Measurements from ENCODE around the gene TCHHL1. TPM values are rescaled to one million over a fixed set of nuclear protein-coding genes. Genes with fewer than 3 reads are reported as not detected.

Gene TCHHL1
- total RNA-seq, 1 experiment from 2014 or later: not detected

DNA sequence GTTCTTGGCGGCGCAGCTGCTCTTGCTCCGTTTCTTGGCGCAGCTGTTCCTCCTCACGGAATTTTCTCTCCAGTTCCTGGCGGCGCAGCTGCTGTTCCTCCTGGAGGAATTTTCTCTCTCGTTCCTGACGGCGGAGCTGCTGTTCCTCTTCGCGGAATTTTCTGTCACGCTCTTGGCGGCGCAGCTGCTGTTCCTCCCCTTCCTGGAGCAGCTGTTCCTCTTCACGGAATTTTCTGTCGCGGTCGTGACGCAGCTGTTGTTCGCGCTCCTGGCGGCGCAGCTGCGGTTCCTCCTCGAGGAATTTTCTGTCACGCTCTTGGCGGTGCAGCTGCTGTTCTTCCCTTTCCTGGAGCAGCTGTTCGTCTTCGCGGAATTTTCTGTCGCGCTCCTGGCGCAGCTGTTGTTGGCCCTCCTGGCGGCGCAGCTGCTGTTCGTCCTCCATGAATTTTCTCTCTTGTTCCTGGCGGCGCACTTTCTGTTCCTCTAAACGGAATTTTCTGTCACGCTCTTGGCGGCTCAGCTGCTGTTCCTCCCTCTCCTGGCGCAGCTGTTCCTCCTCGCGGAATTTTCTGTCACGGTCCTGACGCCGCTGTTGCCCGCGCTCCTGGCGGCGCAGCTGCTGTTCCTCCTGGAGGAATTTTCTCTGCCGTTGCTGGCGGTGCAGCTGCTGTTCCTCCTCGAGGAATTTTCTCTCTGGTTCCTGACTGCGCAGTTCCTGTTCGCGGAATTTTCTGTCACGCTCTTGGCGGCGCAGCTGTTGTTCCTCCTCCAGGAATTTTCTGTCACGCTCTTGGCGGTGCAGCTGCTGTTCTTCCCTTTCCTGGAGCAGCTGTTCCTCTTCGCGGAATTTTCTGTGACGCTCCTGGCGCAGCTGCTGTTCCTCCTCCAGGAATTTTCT lies 19.4 kb upstream of the TCHHL1 start:
- Histone ChIP-seq H3K9me2 (ENCODE audit: insufficient read depth) (no peaks in the 10 kb centered on the region), H3K27ac (ENCODE audit: low read depth, low read length) (peak overlapping the region; percentile 28), H2AFZ (ENCODE audit: low read depth, low read length, poor library complexity, severe bottlenecking) (peak overlapping the region; percentile 94), H3K4me3 (replicated peaks in 1 of 2; ENCODE audit: low read depth in 1 of 2, low read length in 2 of 2) (peak overlapping the region; percentile 45 to 64), H3K9me3 (ENCODE audit: control insufficient read depth in 1 of 2, insufficient read depth in 1 of 2, low read depth in 1 of 2, low read length in 2 of 2) (no peaks in the 10 kb centered on the region), H3K27me3 (ENCODE audit: insufficient read depth, low read length) (peaks cover 61% of the 10 kb centered on the region), H3K79me2 (ENCODE audit: insufficient read depth, low read length) (no peaks in the 10 kb centered on the region), H3K36me3 (ENCODE audit: control insufficient read depth in 1 of 2, insufficient read depth in 2 of 2, low read length in 2 of 2) (no peaks in the 10 kb centered on the region), H3K9ac (ENCODE audit: low read length) (peak overlapping the region; percentile 10; the same call in 1 of the 2 replicates), H3K4me1 (ENCODE audit: control insufficient read depth in 1 of 2, insufficient read depth in 2 of 2, low read length in 2 of 2) (peaks cover 20 to 50% of the 10 kb centered on the region in 2 experiments), H4K20me1 (ENCODE audit: insufficient read depth) (no peaks in the 10 kb centered on the region), H3K4me2 (ENCODE audit: low read length) (peak overlapping the region; percentile 95)
- BruUV-seq (replicated peaks): no TSS peak
- TF ChIP-seq JUND (IDR thresholded peaks at IDR 0.05): no peak
- 0 out of 2 replicates have a peak, but pooled peaks have one; percentile 11 for TF ChIP-seq SP1 (IDR thresholded peaks at IDR 0.05; ENCODE audit: low read depth)
- TF ChIP-seq, protein P1, sequence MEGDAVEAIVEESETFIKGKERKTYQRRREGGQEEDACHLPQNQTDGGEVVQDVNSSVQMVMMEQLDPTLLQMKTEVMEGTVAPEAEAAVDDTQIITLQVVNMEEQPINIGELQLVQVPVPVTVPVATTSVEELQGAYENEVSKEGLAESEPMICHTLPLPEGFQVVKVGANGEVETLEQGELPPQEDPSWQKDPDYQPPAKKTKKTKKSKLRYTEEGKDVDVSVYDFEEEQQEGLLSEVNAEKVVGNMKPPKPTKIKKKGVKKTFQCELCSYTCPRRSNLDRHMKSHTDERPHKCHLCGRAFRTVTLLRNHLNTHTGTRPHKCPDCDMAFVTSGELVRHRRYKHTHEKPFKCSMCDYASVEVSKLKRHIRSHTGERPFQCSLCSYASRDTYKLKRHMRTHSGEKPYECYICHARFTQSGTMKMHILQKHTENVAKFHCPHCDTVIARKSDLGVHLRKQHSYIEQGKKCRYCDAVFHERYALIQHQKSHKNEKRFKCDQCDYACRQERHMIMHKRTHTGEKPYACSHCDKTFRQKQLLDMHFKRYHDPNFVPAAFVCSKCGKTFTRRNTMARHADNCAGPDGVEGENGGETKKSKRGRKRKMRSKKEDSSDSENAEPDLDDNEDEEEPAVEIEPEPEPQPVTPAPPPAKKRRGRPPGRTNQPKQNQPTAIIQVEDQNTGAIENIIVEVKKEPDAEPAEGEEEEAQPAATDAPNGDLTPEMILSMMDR (IDR thresholded peaks at IDR 0.05 in 2 of 3, conservative IDR thresholded peaks at IDR 0.05 in 1 of 3; ENCODE audit: borderline replicate concordance in 1 of 3, insufficient read depth in 1 of 3, low read depth in 2 of 3, low read length in 2 of 3): 0 out of 6 replicates have a peak, but pooled peaks of 1 of the 3 experiments have one; percentile 4
- TF ChIP-seq, protein P2, sequence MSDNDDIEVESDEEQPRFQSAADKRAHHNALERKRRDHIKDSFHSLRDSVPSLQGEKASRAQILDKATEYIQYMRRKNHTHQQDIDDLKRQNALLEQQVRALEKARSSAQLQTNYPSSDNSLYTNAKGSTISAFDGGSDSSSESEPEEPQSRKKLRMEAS (IDR thresholded peaks at IDR 0.05): peak; percentile 74
- peak; percentile 24; the same call in 1 of the 2 replicates for TF ChIP-seq ELF1 (IDR thresholded peaks at IDR 0.05; ENCODE audit: borderline replicate concordance, low read depth)
- TF ChIP-seq POLR2A (IDR thresholded peaks at IDR 0.05; ENCODE audit: borderline replicate concordance, extremely low read depth, insufficient read depth, insufficient read length): no peak
- TF ChIP-seq SIN3A (IDR thresholded peaks at IDR 0.05; ENCODE audit: low read depth): no peak; the same call in 1 of the 2 replicates
- TF ChIP-seq TCF7L2 (IDR thresholded peaks at IDR 0.05; ENCODE audit: borderline replicate concordance, extremely low read depth, insufficient read depth, insufficient read length): peak; percentile 26
- peak; percentile 7; the same call in 1 of the 2 replicates for TF ChIP-seq CBX3 (IDR thresholded peaks at IDR 0.05; ENCODE audit: low read depth)
- ChIA-PET RAD21 (ENCODE audit: low non-redundant PET in 1 of 2, low total read pairs in 2 of 2, uncharacterized antibody in 2 of 2, unreplicated experiment in 2 of 2) (interaction anchor here in 1 of 2 experiments (0.8 kb wide), 1 partner anchor 80 kb away, joined by 4 read pairs; no protein-coding TSS in a partner anchor), CTCF (interaction anchor here (0.6 to 2.5 kb wide), 3 partner anchors 10 to 78 kb away, joined by 3 to 7 read pairs (median 4); no protein-coding TSS in a partner anchor), POLR2A (no interaction called here)
- intact Hi-C loops (cut with micrococcal nuclease): no loop called here
- peak; percentile 55; the same call in 1 of the 2 replicates for ATAC-seq
- peak; percentile 63 for DNase-seq (ENCODE audit: low read depth, low spot score)

Data from HCT116 (cell line).